HepG2 (cell line): ENCODE measurements around the gene NEK6.

Experiments
- BRCA1 ChIP-seq: sonication (generic); formaldehyde crosslinking; IDR thresholded peaks from 2 replicates; pipeline ENCODE4 v1.4.0; 2020; ENCODE audit warnings: missing genetic modification reagents
- DMAP1 ChIP-seq: IDR thresholded peaks from 2 replicates; pipeline ENCODE4 v1.6.1; 2016
- FOXO1 ChIP-seq: sonication (generic); formaldehyde crosslinking; IDR thresholded peaks from 2 replicates; pipeline ENCODE4 v1.4.0; 2020; ENCODE audit warnings: missing genetic modification reagents
- GATA4 ChIP-seq: sonication (generic); IDR thresholded peaks from 2 replicates; pipeline ENCODE4 v1.6.1; 2016; ENCODE audit warnings: antibody characterized with exemption, low read depth, borderline replicate concordance
- MXI1 ChIP-seq: IDR thresholded peaks from 3 replicates; pipeline ENCODE4 v1.6.1; 2012; ENCODE audit warnings: low read depth, low read length, inconsistent platforms, borderline replicate concordance
- SIN3B ChIP-seq: fragments of 150-350 bp; IDR thresholded peaks from 2 replicates; pipeline ENCODE4 v1.6.1; 2014; ENCODE audit warnings: low read length
- ZNF274 ChIP-seq: sonication (generic); formaldehyde crosslinking; IDR thresholded peaks from 2 replicates; pipeline ENCODE4 v1.5.1; 2020; ENCODE audit warnings: mild to moderate bottlenecking, missing genetic modification reagents
- TF ChIP-seq, protein P1 (sequence below): sonication (generic); formaldehyde crosslinking; IDR thresholded peaks from 2 replicates; pipeline ENCODE4 v1.5.0; 2020; ENCODE audit warnings: mild to moderate bottlenecking, missing genetic modification reagents, moderate library complexity

DNA sequence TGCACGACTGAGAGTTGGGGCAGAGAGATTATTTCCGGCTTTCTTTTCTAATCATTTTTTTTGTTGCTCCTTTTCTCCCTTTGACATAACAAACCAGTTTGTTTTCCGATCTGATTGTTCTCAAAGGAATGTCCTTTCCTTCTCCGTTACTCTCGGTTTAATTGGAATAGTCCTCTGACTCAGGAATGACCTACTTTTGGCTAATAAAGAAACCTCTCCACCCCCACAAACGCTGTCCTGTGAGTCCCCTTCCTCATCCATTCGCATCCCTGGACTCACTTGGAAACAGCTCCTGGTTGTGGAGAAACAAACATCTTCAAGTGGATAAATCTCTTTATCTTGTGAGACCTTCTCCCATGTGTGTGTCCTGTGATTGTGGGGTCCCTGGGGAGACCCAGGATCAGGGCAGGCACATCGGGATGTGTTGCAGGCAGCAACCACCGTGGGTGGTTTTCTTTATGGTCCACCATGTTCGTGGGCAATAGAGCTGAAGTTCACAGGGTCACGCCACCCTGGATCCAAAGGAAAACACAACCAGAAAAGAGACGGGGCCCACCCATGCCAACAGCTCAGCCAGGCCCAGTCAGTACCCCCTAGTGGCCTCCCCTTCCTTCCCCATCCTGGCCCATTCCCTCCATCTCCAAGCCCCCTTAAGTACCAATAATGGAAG is 45.2 kb upstream of the NEK6 start:
- TF ChIP-seq, protein P1, sequence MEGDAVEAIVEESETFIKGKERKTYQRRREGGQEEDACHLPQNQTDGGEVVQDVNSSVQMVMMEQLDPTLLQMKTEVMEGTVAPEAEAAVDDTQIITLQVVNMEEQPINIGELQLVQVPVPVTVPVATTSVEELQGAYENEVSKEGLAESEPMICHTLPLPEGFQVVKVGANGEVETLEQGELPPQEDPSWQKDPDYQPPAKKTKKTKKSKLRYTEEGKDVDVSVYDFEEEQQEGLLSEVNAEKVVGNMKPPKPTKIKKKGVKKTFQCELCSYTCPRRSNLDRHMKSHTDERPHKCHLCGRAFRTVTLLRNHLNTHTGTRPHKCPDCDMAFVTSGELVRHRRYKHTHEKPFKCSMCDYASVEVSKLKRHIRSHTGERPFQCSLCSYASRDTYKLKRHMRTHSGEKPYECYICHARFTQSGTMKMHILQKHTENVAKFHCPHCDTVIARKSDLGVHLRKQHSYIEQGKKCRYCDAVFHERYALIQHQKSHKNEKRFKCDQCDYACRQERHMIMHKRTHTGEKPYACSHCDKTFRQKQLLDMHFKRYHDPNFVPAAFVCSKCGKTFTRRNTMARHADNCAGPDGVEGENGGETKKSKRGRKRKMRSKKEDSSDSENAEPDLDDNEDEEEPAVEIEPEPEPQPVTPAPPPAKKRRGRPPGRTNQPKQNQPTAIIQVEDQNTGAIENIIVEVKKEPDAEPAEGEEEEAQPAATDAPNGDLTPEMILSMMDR = no peak
- TF ChIP-seq ZNF274 (CRISPR knock-in tag) (no peak), BRCA1 (no peak), MXI1 (no peak), FOXO1 (CRISPR knock-in tag) (no peak), SIN3B (no peak), DMAP1 (CRISPR knock-in tag) (no peak), GATA4 (no peak)
